GM23338 (cell line): ENCODE measurements around the gene ZNF513.

ENCODE experiments used
- CREB1 ChIP-seq: fragments of 250-450 bp; sonication (Bioruptor Pico); IDR thresholded peaks from 2 replicates; pipeline ENCODE4 v1.5.0; 2020; ENCODE audit warnings: low read depth, mild to moderate bottlenecking, moderate library complexity
- CTCF ChIP-seq, 2 experiments: fragments of 200-600 bp in 1 of 2; sonication (generic) in 1 of 2; conservative IDR thresholded peaks; 2 replicates each; pipeline versions ENCODE4 v1.5.1 to v1.6.1; 2016 to 2017; ENCODE audit warnings: antibody characterized with exemption in 2 of 2, low read depth in 2 of 2, mild to moderate bottlenecking in 2 of 2, moderate library complexity in 1 of 2
- ETS1 ChIP-seq: IDR thresholded peaks from 2 replicates; pipeline ENCODE4 v1.6.1; 2016; ENCODE audit warnings: antibody characterized with exemption
- EZH2 ChIP-seq: fragments of 200-600 bp; sonication (generic); IDR thresholded peaks from one replicate; pipeline ENCODE4 v1.8.0; 2017; ENCODE audit warnings: antibody characterized with exemption, mild to moderate bottlenecking, low read depth; ENCODE audit not compliant: unreplicated experiment
- EZH2phosphoT487 ChIP-seq: fragments of 200-600 bp; sonication (generic); IDR thresholded peaks from one replicate; pipeline ENCODE4 v1.8.1; 2018; ENCODE audit warnings: antibody characterized with exemption; ENCODE audit not compliant: unreplicated experiment
- JUNB ChIP-seq: IDR thresholded peaks from one replicate; pipeline ENCODE4 v1.6.1; 2016; ENCODE audit warnings: antibody characterized with exemption; ENCODE audit not compliant: unreplicated experiment
- POLR2AphosphoS5 ChIP-seq: IDR thresholded peaks from 2 replicates; pipeline ENCODE4 v1.6.1; 2016; ENCODE audit warnings: antibody characterized with exemption, low read depth
- REST ChIP-seq: IDR thresholded peaks from one replicate; pipeline ENCODE4 v1.6.1; 2018; ENCODE audit warnings: antibody characterized with exemption; ENCODE audit not compliant: unreplicated experiment
- ZNF331 ChIP-seq: fragments of 250-450 bp; sonication (Bioruptor Pico); IDR thresholded peaks from 2 replicates; pipeline ENCODE4 v1.5.0; 2020; ENCODE audit warnings: low read depth, mild to moderate bottlenecking, moderate library complexity

- TF ChIP-seq POLR2AphosphoS5 (no peak), EZH2 (no peak), CTCF (conservative IDR thresholded peaks at IDR 0.05; ENCODE audit: low read depth in 2 of 2) (no peak), EZH2phosphoT487 (no peak), ETS1 (no peak), REST (no peak), ZNF331 (CRISPR knock-in tag) (no peak), JUNB (no peak), CREB1 (CRISPR knock-in tag) (no peak)
Observed at GRCh38 chr2:27372937-27373336, 7.6 kb downstream of the ZNF513 start.
